Skin epidermis (tissue), 12 donors: ENCODE measurements around the gene MAN2A1.
A peak's percentile ranks its signal among the peaks of the same experiment; 100 is the strongest.

ENCODE experiments used
- H3K27ac ChIP-seq, 21 experiments: fragments of 200-600 bp; sonication (generic) in 11 of 21; one replicate each; pipeline ENCODE4 v1.5.0; 2020; ENCODE audit warnings: mild to moderate bottlenecking in 3 of 21, inconsistent platforms in 2 of 21, moderate library complexity in 2 of 21
- H3K4me3 ChIP-seq, 7 experiments: fragments of 200-600 bp; sonication (generic) in 2 of 7; one replicate each; pipeline ENCODE4 v1.5.0; 2020; ENCODE audit warnings: inconsistent platforms in 2 of 7, mild to moderate bottlenecking in 2 of 7, moderate library complexity in 1 of 7

The MAN2A1 gene

GRCh38 chr5:109849478-109850088 is 159.9 kb downstream of the MAN2A1 start:
- Histone ChIP-seq H3K27ac (no peak overlapping the region), H3K4me3 (no peak overlapping the region)

- H3K27ac ChIP-seq, result peak overlapping the region in 3 of 21 experiments; percentile 9 to 37 (median 9)
- H3K4me3 ChIP-seq, result no peak overlapping the region
These were observed 162.8 kb downstream of the MAN2A1 start for GRCh38 chr5:109852371-109853155.

- Histone ChIP-seq H3K27ac (no peak overlapping the region), H3K4me3 (no peak overlapping the region)
These were observed 163.7 kb downstream of the MAN2A1 start for GRCh38 chr5:109853377-109853776.

DNA sequence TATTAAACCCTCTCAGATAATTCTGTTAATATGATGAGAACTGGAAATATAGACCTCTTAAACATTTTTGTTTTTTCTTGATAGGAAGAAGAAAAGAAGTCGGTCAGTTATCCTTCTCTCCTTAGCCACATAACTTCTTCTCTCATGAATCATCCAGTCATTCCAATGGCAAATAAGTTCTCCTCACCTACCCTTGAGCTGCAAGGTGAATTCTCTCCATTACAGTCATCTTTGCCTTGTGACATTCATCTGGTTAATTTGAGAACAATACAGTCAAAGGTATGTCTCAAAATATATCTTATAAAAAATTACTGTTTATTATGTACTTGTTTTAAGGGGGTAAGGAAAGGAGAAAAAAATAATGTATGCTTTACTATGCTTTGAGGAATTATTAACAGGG is 165.3 kb downstream of the MAN2A1 start:
- no peak overlapping the region for H3K27ac ChIP-seq
- H3K4me3 ChIP-seq, result no peak overlapping the region

- Histone ChIP-seq H3K27ac (peak overlapping the region in 6 of 21 experiments; percentile 24 to 84 (median 60)), H3K4me3 (no peak overlapping the region)
These were observed 167.8 kb downstream of the MAN2A1 start for GRCh38 chr5:109857405-109858031.

DNA sequence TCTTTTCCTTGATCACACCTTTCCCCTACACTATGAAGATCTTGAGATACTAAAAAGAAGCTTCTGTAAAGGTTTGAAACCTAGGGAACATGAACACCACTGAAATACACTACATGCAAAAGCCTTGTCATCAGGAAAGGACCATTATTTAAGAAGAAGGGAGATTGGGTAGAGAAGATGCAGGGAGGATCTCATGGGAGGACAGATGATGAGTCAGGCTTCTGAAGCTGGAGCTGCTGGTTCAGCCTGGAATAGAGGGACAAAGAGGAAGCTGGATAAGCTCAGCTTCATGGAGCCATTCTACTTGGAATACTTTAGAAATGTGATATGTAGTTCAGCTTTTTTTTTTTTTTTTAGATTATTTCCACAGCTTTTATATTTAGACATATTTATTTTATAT is 169.8 kb downstream of the MAN2A1 start:
- Histone ChIP-seq H3K27ac (peak overlapping the region in 1 of 21 experiments; percentile 84), H3K4me3 (no peak overlapping the region)

DNA sequence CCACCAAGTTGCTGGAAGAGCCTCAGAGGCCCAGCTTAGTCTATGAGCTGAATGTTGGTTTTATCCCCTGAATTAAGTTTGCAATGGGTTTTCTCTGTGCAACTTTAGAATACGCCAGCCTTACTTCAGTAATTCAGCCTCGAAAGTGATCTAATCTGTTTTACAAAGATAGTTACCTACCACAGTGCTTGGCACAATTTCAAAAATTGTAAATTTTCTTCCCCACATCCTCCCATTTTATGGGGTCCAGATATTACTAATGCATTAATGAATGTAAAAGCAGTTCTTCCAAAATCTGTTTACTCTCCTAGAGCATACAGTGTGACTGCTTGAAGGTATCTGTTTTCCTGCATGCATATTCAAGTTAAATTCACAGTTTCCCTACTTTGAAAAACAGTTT is 172.6 kb downstream of the MAN2A1 start:
- Histone ChIP-seq H3K4me3 (no peak overlapping the region), H3K27ac (no peak overlapping the region)

GRCh38 chr5:109863752-109864151 is 174.0 kb downstream of the MAN2A1 start:
- Histone ChIP-seq H3K27ac (no peak overlapping the region), H3K4me3 (no peak overlapping the region)

DNA sequence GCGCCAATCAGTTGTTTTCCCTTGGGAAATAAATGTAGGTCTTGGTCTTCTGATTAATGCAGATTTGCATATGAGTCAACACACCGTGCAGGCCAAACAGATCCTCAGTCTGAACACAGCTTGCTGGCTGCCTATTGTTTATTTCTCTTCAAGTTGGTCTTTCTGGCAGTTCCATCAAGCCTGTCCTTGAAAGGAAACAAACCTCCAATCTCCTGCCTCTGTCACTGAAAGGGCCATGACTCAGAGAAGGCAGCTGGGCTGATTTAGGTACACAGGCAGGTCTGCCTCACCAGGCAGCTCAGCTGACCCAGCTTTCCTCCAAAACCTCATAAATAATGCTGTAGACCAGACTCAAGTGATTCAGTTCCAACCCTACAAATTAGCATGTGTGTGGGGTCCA is 175.9 kb downstream of the MAN2A1 start:
- H3K4me3 ChIP-seq, result no peak overlapping the region

DNA sequence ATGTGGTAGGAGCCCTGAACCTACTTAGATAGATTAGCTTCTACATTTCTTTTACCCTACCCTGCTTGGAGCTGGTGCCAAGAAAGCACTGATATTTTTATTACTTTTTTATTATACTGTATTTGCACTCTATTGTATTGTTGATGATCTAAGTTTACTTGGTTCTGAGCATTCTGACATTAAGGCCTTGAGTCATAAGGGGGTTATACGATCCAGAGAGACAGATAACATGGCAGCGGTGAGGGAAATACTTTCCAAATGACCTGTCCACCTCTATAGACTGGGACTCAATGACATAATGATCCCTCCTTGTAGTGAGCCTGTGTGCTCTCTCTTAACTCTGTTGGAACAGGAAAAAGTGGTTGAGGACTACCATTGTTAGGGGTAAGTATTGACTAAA is 176.3 kb downstream of the MAN2A1 start:
- Histone ChIP-seq H3K4me3 (no peak overlapping the region), H3K27ac (peak overlapping the region in 3 of 21 experiments; percentile 18 to 65 (median 29))

More for the DNA sequence above, 175.9 kb downstream of the MAN2A1 start:
- peak overlapping the region in 3 of 21 experiments; percentile 18 to 65 (median 29) for H3K27ac ChIP-seq

DNA sequence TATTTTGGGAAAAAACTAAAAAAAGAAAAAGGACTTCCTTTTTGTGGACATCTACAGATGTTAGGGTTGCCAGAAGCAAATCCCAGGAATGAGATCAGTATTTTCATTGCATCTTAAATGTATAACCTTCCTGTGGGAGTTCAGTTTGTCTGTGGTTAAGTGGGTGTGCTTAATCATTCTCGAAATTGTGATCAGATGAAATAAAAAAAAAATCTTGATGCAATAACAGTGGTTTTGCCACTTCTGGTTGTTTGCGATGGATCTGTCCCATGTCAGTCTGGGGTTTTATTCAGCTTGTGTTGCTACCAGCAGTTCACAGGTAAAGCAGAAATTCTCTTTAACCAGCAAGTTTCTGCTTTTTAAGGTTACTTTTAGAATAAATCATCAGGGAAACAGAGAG is 179.0 kb downstream of the MAN2A1 start:
- Histone ChIP-seq H3K4me3 (no peak overlapping the region), H3K27ac (no peak overlapping the region)

- Histone ChIP-seq H3K4me3 (no peak overlapping the region), H3K27ac (no peak overlapping the region)
These were observed 184.0 kb downstream of the MAN2A1 start for GRCh38 chr5:109873687-109874086.

- Histone ChIP-seq H3K4me3 (no peak overlapping the region), H3K27ac (no peak overlapping the region)
These were observed 184.4 kb downstream of the MAN2A1 start for GRCh38 chr5:109874108-109874507.

DNA sequence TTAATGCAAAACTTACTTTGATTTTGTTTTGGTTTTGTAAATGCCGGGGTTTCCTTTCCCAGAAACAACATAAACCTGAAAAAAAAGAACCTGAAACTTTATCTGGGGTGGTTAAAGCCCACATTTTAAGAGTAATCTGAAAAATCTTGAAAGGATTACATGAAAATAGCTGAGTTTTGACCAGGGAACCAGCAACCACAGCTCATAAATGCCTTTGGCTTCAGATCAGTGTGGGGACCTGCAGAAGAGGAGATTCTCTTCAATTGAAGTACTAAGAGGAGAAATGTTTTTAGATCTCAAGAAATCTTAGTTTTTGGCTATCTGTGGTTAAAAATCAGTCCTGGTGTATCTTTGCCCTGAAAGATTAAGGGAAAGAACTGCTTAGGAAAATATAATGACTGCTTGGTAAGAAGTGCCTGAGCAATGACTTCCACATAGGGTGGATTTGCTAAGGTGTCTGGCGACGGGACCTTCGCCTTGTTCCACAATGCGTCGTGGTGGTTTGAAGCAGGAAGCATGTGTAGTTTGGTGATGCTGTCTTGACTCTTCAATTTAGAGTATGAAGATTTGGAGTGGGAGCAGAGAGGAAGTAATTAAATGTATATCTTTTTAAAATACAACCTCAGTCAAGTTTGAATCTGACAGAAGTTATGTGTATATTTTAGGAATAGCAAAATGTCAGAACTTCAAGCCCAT is 186.5 kb downstream of the MAN2A1 start:
- H3K4me3 ChIP-seq, result no peak overlapping the region

GRCh38 chr5:109876941-109877669 is 187.4 kb downstream of the MAN2A1 start:
- Histone ChIP-seq H3K27ac (no peak overlapping the region), H3K4me3 (no peak overlapping the region)

More for the DNA sequence above, 186.5 kb downstream of the MAN2A1 start:
- no peak overlapping the region for H3K27ac ChIP-seq

GRCh38 chr5:109877670-109878045 is 187.9 kb downstream of the MAN2A1 start:
- Histone ChIP-seq H3K27ac (no peak overlapping the region), H3K4me3 (no peak overlapping the region)

GRCh38 chr5:109878887-109879286 is 189.2 kb downstream of the MAN2A1 start:
- Histone ChIP-seq H3K27ac (no peak overlapping the region), H3K4me3 (no peak overlapping the region)

- no peak overlapping the region for H3K4me3 ChIP-seq
- H3K27ac ChIP-seq, result no peak overlapping the region
These were observed 191.4 kb downstream of the MAN2A1 start for GRCh38 chr5:109880907-109881685.

GRCh38 chr5:109882546-109882945 is 192.8 kb downstream of the MAN2A1 start:
- Histone ChIP-seq H3K27ac (no peak overlapping the region), H3K4me3 (no peak overlapping the region)
